ENCODE data around the gene TMEM127.
A peak's percentile ranks its signal among the peaks of the same experiment; 100 is the strongest.
"Not testable (repeated sequence)": the region's sequence is repeated elsewhere in the genome, so short reads cannot be mapped to it uniquely, and the experiment has no call there.

Gene TMEM127

DNA sequence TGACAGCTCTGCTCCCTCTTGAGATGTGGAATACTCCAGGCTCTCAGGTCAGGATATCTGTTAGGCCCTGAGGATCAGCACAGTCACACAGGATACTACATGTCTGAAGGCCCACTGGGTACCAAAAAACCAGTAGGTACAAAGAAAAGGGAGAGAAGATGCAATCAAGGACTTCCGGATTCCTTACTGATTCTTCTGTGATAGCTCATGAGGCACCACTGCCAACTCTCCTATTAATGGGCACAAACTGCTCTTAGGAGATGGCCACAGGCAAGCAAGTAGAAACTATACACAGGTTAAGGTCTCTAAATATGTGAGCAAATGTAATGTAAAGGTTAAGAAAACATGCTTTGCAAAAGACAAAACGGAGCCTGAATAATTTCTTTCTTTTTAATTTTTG, 3.5 kb downstream of the TMEM127 start:
- no peak for DNase-seq

DNA sequence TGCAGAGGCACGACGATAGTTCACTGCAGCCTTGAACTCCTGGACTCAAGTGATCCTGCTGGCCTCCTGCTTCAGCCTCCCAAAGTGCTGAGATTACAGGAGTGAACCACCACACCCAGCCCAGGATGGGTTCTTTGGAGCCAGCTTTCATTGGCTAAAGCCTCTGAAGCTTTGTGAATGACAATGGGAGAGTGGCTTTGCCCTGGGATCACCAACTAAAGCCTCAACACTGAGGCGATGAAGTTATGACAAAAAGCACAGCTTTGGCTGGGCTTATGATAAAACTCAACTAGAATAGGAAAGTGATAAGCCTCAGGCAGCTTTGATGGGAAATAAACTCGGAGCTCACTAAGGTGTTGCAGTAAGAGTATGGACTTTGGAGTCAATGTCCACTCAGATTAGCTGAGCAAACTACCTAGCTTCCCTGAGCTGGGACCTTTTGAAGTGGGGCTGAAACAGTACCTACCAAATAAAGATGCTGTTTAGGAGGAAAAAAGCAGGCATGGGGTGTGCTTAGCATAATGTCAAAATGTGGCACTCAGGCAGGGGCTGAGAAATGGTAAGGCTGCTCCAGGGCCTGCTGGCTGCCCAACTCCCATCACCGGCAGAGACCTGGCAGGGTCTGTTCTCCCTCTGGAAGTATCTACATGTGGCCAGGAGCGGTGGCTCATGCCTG, 4.3 kb downstream of the TMEM127 start:
- DNase-seq: no peak

DNA sequence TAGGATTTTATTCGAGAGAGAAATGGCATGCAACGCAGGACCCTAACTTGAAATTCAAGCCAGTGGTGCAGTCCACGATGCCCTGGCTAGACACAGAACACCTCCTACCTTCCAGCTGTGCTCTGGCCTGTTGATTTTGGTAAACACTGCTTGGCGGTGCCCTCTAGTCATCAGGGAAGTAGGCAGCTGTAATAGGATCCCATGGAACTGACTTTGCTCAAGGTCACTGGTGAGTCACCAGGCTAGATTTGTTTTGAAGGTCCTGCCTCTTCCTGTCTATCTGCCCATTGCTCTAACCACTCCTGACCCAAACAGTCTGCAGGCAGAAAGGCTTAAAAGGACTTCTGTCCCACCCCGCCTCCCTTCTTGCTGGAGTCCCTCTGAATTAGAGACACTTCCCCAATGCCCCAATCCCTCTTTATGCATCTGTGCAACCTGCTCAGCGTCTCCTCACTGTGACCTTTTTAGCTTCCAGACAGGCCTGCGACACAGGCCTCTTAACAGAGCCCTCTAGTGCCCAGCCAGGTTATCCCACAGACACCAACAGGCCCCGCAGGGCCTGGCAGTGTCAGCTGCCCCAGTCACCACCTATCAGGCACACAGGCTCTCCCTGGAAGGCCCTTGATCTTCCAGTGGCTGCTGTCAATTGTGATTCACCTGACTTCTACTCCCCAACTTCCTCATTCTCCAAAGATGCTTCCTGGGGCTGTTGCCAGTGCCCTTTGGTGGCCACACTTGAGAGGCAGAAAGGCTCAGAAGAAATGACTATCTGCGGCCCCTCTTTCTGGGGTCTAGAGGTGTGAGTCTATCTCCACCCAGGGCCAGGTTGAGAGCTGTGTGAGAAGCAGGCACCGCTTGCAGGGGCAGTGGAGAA, 5.2 kb downstream of the TMEM127 start:
- DNase-seq: peak; percentile 31

DNA sequence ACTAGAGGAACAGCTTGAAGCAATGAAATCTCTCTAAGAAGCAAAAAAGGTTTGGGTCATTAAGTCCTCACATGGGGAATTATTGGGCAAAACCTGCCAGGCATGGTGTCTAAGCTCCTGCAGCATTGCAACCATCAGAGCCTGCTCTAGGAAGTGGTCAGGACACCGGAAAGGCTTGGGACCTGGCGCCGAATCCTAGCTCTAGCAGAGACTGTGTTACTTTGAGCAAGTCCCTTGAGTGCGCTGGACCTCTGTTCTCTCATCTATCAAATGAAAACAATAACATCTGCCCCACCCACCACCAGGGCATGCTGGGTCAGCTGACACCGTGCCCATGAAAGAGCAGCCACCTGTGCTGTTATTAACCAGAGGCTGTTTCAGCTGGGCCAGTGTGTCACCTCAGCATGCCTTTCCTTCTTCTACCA, 6.3 kb downstream of the TMEM127 start:
- no peak for DNase-seq

DNA sequence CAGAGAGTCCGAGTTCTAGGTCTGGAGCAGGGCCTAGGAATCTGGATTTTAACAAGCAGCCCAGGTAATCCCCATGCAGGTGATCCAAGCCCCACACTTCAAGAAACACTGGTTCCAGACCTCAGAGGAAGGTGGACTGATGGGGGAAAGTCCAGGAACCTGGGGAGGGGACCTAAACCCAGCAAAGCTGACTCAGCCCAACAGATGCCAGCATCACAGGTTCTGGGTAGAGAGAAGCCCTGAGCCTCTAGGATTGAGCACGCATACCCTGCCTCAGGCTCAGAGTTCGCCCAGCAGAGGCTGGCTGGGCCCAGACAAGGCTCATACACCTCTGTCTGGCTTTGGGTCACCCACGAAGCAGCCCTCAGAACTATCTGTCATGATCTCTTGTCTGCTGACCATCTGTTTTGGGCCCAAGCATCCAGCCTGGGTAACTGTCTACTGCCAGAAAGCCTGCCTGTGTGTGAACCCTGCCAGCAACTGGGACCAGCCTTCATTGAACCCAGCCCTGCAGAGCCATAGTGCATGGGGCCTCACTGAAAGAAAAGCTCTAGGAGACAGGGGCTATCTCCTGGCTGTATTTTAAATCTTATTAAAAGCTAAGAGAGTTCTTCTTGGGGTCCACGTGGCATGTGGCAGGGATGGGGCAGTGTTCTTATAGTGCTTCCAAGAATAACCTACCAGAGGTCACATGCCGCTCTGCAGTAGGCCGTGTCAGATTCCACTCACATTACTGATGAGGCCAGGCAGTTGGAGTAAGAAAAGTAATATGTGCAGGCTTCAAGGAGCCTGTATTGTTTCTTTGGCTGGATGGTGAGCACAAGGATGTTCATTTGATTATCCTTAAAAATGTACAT, 7.4 kb downstream of the TMEM127 start:
- no peak for DNase-seq

DNA sequence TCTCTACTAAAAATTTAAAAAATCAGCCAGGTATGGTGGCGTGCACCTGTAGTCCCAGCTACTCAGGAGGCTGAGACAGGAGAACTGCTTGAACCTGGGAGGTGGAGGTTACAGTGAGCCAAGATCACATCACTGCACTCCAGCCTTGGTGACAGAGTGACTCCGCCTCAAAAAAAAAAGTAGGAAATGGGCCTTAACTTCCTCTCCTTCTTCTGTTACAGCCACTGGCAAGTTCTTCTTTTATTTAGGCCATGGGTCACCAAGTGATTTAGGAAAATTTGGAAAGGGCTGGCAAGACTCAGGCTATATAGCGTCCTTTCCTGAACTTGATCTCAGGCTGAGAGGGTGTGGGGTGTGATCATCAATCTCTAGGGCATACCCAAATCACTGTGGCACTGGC, 8.1 kb downstream of the TMEM127 start:
- DNase-seq: not testable (repeated sequence)

DNA sequence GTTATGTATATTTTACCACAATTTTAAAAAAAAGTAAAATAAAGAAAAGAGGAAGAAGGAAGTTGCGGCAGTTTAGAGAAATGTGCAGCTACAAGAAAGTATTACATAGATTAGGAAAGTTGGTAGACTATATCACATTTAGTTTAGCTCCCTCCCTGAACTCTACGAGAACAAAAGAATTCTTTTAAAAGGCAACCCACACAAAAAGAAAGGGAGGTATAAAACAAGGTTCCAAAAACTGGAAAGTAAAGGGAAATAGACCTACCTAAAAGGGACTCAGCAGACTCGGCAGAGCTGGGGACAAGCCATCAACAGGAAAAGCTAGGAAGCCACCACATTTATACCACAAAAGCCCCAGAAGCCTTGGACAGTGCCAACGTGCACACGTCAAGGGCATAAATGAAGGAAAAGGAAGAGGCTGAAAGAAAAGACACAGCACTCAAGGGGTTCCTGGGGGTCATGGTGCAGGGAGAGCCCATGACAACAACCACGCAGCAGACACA, 9.1 kb downstream of the TMEM127 start:
- DNase-seq: no peak

DNA sequence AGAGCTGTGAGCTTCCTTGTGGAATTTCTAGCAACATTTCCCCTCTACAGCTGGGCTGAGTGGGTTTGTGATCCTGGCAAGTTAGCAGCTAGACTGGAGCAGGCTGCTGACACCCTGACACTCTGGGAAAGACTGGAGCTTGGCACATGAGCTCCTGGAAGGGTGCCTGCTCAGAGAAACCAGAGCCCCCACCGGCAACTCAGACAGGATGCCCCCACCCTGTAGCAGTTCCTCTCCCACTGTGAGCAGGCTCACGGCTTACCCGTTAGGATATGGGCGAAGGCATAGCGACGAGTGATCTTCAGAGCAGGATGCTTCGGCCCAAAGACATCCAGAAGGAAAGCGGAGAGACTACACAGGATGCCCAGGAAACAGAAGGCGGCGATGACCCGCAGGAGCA, 11.2 kb downstream of the TMEM127 start:
- no peak for DNase-seq

DNA sequence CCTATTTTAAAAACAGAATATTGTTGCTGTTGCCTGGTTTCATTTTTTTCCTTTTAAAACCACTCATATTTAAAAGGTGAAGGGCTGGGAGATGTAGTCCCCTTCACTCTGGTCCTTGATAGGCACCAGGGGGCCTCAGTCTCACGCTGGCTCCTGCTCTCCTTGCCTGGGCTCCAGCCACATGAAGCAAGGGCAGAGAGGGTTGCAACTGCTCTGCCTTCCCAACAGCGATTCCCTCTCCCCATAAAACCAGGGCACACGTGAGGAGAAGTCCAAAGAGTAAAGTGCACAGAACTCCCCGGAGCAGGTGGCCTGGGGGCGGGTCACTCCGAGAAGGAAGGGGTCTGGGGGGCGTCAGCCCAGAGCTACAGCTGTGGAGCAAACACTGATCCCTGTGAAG, 12.8 kb downstream of the TMEM127 start:
- DNase-seq: no peak

DNA sequence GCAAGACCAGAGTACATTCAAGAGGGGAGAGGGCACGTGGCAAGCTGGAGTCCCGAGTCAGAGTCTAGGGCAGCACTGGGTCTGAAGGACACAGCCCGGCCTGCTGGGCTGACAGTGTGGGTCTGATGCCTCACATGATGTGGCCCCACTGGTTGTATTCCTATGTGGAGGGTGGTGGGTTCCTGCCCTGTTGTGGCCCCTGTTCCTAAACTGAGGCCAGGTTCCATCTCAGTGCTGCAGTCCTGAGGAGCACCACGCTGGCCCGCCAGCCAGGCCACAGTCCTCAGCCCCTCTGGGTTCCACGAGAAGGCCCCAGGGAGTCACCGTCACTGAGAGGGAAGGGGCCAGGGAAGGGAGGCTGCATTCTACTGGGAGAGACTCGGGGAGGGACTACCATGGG, 13.3 kb downstream of the TMEM127 start:
- no peak for DNase-seq

DNA sequence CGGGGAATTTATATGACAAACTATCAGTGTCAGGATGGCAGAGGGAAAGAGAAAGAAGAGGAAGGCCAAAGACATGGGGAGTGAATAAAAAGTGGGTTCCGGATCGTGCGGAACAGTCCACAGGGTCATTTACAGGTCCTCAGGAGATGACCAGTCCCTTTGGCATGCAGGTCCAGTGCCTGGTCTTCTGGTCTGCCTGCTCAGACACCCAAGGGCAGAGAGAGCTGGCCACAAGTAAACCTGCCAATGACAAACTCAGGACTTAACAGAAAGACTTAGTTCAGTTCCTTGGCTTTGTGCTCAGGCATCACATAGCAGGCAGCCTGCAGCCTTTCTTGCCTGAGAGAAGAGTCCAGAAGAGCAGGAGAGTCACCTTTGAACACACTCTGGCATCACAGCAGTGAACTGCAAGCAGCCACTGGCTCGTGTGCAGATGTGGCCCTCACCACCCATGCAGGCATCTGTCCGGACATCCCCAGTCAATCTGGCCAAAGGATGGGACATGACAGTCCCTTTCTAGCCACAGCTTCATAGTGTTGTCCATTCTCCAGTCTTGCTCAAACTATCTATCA, 14.0 kb downstream of the TMEM127 start:
- DNase-seq: no peak

DNA sequence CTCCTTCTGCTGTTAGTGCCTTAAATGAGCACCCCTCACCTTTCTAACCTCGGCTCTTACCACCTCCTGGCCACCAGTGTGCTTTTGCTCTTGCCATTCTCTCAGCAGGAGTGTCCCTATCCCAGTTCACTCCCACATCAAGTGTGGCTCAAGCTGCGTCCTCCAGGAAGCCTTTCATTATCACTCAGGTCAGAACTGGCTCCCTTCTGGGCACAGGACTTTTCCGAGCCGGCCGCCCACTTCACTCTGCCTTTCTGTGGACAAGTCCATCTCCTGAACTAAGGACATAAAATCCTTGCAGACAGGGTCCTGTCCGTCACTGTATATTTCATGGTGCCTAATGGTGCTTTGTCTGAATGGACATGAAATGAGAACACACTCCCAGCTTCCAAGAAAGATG, 15.6 kb downstream of the TMEM127 start:
- no peak for DNase-seq

DNA sequence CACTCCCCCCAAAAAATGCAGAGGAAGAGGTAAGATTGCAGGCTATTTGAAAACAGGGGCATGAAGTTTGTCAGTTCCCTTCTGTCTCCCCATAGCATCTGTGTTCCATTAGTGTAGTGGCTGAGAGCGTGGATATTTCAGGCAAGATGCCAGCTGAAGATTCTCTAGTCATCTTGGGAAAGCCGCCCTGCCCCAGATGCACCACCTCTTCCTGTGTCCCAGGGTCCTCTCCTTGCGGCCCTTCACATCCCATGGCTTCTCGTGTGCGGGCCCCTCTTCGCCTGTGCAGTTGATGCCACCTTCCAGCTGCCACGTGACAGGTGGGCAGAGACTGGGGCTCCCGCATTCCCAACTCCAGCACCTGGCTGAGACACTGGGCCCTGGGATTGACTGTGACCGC, 16.1 kb downstream of the TMEM127 start:
- DNase-seq: no peak

DNA sequence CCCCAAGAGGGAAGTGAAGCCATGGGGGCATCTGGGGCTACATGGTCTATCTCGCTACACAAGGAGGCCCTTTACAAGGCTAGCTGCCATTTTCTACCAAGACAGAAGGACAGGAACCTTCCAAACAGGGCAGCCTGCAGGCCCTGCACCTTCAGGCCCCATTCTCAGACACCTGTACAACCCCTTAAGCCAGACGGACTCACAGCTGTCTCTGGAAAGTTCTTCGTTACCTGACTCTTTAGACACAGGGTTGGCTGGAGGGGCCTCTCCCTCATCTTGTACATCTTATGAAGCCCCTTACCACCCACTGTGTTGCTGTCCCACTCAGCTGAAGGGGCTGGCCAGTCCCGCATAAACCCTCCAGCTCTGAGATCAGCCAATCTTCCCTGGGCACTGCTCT, 17.2 kb downstream of the TMEM127 start:
- DNase-seq: no peak

DNA sequence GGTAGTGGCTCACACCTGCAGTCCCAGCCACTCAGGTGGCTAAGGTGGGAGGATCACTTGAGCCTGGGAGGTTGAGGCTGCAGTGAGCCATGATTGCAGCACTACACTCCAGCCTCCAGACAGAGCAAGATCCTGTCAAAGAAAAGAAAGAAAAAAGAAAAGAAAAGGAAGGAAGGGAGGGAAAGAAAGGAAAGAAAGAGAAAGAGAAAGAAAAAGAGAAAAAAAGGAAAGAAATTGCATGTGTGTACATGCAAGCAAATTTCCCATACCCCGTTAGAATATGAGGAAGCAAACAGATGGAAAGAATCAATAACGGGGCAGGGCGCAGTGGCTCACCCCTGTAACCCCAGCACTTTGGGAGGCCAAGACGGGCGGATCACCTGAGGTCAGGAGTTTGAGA, 17.9 kb downstream of the TMEM127 start:
- no peak for DNase-seq

DNA sequence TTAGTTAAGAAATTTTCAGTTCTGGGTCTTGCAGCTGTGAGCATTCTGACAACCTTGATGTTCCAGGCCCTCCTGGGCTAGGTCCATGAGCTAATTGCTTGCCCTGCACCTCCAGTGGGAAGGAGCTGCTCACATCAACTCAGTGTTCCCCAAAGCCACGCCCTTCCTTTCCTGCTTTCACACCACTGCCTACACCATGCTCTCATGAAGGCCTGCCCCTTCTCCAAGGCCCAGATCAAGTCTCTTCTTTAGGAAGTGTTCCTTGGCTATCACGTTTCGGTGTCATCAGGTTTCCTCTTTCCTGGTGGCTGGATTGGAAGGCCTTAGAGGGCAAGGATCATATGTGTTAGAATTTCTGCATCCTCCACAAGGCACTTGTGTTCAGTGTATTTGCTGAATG, 18.8 kb downstream of the TMEM127 start:
- DNase-seq: no peak

DNA sequence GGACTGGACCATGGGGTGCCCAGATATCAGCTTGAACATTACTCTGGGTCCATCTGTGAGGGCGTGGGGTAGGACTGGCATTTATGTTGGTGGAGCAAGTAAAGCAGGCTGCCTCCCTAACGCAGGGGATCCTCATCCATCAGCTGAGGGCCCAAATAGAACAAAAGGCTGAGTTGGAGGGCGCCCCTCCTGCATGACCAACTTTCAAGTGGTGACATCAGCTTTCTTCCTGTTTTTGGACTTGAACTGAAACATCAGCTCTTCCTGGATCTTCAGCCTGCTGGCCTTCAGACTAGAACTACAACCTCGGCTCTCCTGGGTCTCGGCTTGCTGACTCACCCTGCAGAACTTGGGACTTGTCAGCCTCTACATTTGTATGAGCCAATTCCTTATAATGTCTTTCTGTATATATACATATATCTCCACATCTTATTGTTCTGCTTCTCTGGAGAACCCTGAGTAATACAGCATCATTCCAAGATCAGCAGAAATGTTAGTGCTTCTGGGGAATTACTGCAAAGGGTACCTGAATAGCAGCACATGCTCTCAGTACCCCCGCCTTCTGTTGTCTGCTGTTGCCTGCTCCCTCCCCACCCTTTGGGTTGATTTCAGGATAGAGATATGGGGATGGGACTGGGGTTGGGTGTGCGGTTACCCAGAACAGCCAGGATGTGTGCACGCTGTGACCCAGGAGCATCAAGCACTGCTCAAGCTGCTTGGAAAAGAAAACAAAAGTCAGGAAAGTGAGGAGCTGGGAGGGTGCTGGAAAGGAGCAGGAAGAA, 20.0 kb downstream of the TMEM127 start:
- DNase-seq: no peak

DNA sequence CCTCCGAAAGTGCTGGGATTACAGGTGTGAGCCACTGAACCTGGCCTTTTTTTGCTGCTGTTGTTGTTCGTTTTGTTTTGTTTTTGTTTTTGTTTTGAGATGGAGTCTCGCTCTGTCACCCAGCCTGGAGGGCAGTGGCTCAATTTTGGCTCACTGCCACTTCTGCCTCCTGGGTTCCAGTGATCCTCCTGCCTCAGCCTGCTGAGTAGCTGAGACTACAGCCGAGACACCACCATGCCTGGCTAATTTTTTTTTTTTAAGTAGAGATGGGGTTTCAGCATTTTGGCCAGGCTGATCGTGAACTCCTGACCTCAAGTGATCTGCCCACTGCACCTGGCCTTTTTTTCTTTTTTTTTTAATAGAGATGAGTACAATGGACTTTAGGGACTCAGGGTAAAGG, 22.0 kb downstream of the TMEM127 start:
- no peak for DNase-seq

DNA sequence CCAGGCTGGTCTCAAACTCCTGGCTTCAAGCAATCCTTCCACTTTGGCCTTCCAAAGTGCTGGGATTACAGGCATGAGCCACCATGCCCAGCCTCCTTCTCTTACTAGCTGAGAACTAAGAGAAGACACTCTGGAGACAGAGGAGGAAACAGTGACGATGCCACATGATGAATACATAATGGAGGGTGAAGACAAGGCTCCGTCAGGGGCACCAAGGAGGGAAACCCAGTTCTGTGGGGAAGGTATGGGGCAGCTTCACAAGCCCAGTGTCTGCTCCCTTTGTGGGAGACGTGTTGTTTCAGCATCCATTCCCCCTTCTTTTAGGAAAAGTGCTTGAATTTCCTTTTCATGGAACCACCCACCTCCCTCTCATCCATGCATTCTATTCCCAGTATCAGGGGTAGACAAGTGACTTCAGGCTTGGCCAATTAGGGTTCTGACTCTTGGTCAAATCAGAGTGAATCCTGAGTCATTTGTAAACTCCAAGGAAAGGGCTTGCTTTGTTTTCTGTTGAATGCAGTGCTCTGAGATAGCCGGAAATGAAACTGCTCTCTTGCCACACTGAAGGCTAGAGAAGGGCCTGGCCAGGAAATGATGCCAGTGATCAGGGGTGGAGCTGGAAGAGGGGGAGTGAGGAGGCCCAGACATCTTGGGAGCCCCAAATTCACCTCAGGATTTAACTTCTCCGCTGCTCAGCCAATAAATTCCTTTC, 23.7 kb downstream of the TMEM127 start:
- DNase-seq: no peak

DNA sequence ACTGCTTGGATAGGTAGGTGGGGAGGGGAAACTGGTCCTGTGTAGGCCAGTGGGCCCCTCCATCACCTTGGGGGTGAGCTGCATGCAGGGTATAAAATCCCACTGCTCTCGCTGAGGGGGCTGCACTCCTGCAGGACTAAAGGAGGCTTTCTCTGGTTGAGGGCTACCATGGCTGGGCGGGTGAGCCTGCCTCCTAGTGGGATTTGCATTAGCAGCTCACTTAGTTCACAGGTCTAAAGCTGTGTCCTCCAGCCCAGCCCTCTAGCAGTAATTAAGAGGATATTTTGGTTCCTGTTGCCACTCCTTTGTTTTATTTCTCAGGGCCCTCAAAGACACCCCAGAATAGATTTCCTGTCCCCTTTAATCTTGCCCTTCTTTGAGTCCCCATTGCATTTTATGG, 24.6 kb downstream of the TMEM127 start:
- no peak for DNase-seq

DNA sequence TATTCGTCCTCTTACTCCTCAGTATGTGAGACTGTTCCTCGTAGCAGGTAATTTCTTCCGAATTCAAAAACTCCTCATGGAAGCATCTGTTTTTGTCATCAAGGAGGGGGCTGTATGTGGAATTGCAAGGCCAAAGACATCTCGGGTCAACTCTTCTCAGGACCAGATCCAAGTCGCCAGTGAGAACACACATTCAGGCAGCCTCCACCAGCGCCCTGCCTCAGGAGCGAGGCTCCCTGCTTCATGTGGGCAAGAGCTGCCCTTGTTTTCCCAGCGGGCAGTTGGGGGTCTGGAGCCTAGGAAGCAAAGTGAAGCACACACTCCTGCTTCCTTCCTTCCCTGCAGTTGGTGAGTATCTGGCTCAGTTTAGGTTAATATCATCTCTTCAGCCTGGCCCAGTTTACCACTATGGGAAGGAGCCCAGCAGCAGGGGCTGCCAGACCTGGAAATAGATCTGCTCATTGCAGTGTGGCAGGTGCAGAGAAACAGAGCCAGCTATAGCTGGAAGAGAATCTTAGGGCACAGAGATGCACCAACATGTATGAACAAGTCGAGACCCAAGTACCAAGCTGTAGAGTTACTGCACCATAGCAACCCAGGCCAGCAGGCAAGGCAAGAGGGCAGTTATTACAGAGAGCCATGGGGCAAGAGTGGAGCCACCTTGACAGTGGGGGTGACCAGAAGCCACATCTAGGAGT, 25.3 kb downstream of the TMEM127 start:
- no peak for DNase-seq

All from NCI-H345 (cell line).